RWPE2 (cell line): ENCODE measurements around the gene COA3.
"Not testable (repeated sequence)": the region's sequence is repeated elsewhere in the genome, so short reads cannot be mapped to it uniquely, and the experiment has no call there.

Experiments used
- ATAC-seq: fragments of 200-7000 bp; cut with Tn5 transposase; 3 replicates; pipeline ENCODE4 v1.9.1; 2021; ENCODE audit warnings: low read depth
- DNase-seq: peaks from one replicate; pipeline ENCODE4 v3.0.0-alpha.2; 2020; ENCODE audit warnings: low spot score
- H3K27ac ChIP-seq: fragments of 450-650 bp; 2 replicates; pipeline ENCODE4 v1.5.1; 2017; ENCODE audit warnings: mild to moderate bottlenecking; ENCODE audit not compliant: poor library complexity, severe bottlenecking
- H3K27me3 ChIP-seq: fragments of 250-450 bp; sonication (Bioruptor Pico); 2 replicates; pipeline ENCODE4 v1.5.1; 2021; ENCODE audit warnings: mild to moderate bottlenecking, moderate library complexity; ENCODE audit not compliant: insufficient read depth, poor library complexity, severe bottlenecking
- H3K36me3 ChIP-seq: fragments of 250-450 bp; sonication (Bioruptor Pico); 2 replicates; pipeline ENCODE4 v1.5.1; 2020; ENCODE audit warnings: low read depth, mild to moderate bottlenecking, moderate library complexity
- H3K4me1 ChIP-seq: fragments of 250-450 bp; sonication (Bioruptor Pico); 2 replicates; pipeline ENCODE4 v1.5.1; 2021; ENCODE audit warnings: mild to moderate bottlenecking, moderate library complexity; ENCODE audit not compliant: insufficient read depth, poor library complexity, severe bottlenecking
- H3K4me3 ChIP-seq: fragments of 250-450 bp; sonication (Bioruptor Pico); 2 replicates; pipeline ENCODE4 v1.5.1; 2021; ENCODE audit warnings: mild to moderate bottlenecking, moderate library complexity; ENCODE audit not compliant: severe bottlenecking
- H3K9me3 ChIP-seq: fragments of 250-450 bp; sonication (Bioruptor Pico); 2 replicates; pipeline ENCODE4 v1.5.1; 2021; ENCODE audit warnings: mild to moderate bottlenecking, moderate library complexity; ENCODE audit not compliant: severe bottlenecking
- TF ChIP-seq, protein P1 (sequence below): fragments of 450-650 bp; IDR thresholded peaks from one replicate; pipeline ENCODE4 v1.5.1; 2017; ENCODE audit warnings: mild to moderate bottlenecking, moderate library complexity; ENCODE audit not compliant: poor library complexity, severe bottlenecking

COA3 gene

DNA sequence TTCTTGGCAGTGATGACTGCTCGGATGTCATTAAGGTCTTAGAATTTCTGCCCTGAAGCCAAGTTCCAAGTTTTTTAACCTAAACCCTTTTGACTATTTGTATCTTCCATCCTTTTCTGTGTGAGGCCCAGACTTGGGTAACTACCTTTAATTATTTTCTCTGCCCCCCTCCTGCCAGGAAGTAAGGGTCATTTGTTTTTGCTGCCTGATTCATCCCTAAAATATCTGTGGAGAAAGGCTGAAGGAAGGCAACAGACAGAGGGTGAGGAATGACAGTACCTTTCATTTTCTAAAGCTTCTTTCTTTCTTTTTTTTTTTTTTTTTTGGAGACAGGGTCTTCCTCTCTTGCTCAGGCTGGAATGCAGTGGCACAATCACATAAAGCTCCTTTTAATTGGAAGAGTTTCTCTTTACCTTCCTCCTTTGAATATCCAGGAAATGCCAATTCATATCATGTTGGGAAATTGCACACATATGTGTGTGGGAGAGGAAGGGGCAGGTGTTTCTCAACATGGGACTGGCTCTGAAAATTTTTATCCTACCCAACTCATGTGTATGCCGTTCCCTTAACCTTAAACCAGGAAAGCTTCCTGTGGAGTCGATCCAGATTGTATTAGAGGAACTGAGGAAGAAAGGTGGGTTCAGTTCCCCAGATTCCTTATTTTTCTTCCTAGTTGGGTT, 24.3 kb downstream of the COA3 start:
- Histone ChIP-seq H3K27ac (peak overlapping the region; percentile 87), H3K4me3 (peak overlapping the region; percentile 82), H3K36me3 (peaks cover 46% of the 10 kb centered on the region), H3K27me3 (no peaks in the 10 kb centered on the region), H3K9me3 (no peaks in the 10 kb centered on the region), H3K4me1 (peaks cover 9% of the 10 kb centered on the region)
- DNase-seq (no peak), ATAC-seq (peak; percentile 43; the same call in 1 of the 3 replicates)
- TF ChIP-seq, protein P1, sequence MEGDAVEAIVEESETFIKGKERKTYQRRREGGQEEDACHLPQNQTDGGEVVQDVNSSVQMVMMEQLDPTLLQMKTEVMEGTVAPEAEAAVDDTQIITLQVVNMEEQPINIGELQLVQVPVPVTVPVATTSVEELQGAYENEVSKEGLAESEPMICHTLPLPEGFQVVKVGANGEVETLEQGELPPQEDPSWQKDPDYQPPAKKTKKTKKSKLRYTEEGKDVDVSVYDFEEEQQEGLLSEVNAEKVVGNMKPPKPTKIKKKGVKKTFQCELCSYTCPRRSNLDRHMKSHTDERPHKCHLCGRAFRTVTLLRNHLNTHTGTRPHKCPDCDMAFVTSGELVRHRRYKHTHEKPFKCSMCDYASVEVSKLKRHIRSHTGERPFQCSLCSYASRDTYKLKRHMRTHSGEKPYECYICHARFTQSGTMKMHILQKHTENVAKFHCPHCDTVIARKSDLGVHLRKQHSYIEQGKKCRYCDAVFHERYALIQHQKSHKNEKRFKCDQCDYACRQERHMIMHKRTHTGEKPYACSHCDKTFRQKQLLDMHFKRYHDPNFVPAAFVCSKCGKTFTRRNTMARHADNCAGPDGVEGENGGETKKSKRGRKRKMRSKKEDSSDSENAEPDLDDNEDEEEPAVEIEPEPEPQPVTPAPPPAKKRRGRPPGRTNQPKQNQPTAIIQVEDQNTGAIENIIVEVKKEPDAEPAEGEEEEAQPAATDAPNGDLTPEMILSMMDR = no peak

DNA sequence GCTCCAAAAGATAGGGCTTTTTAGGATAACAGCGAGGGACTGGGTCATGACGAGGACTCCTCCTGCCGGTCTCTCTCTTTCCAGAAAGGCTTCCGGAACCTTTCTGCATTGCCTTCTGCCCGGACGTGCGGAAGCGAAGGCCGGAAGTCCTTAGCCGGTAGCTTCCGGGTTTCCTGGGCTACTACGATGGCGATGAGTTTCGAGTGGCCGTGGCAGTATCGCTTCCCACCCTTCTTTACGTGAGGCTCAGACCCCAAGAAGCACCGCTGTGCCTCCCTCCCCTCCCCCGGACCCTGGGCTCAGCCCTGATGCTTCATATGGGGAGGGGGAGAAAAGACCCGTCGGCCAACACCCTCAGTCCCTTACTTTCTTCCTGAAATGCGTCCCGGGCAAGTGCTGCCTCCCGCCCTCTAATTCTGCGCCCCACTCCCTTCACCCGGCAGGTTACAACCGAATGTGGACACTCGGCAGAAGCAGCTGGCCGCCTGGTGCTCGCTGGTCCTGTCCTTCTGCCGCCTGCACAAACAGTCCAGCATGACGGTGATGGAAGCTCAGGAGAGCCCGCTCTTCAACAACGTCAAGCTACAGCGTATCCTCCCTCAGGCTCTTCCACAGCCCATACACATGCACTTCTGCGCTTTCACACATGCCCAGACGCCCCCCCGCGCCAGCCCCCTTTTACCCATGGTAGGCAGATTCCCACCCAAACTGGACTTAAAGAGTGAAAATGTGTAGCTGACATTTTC, 25.0 kb downstream of the COA3 start, which contains the start of gene VPS25:
Gene VPS25 (plus strand): TSS at position 160 of the 746 bp plus-strand sequence. CDS start 27 bp downstream, at position 187.
- Histone ChIP-seq H3K27ac (peak within 1 kb of the TSS; percentile 87), H3K4me3 (peak within 1 kb of the TSS; percentile 82), H3K4me1 (peaks cover 9% of the 10 kb centered on the region), H3K27me3 (no peaks in the 10 kb centered on the region), H3K9me3 (no peaks in the 10 kb centered on the region), H3K36me3 (peaks cover 42% of the 10 kb centered on the region)
- no peak for DNase-seq
- TF ChIP-seq, protein P1 = peak; percentile 15
- peak; percentile 94 for ATAC-seq

DNA sequence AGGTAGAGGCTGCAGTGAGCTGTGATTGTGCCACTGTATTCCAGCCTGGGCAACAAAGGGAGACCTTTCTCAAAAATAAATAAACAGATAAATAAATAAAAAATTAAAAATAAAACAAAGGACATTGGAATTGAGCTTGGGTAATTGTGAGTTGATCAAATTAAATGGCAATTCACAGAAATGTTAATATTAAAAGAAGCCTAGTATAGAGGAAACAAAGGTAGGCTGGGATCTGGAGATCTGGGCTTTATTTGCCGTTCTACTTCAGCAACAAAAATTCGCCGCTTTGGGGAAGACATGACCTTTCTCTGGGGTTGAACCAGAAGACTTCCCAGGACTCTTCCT, 25.6 kb downstream of the COA3 start:
- Histone ChIP-seq H3K36me3 (peaks cover 38% of the 10 kb centered on the region), H3K9me3 (no peaks in the 10 kb centered on the region), H3K27ac (peak overlapping the region; percentile 87), H3K4me1 (peaks cover 9% of the 10 kb centered on the region), H3K4me3 (peak overlapping the region; percentile 82), H3K27me3 (no peaks in the 10 kb centered on the region)
- ATAC-seq = no peak
- DNase-seq = no peak
- TF ChIP-seq, protein P1 = no peak

DNA sequence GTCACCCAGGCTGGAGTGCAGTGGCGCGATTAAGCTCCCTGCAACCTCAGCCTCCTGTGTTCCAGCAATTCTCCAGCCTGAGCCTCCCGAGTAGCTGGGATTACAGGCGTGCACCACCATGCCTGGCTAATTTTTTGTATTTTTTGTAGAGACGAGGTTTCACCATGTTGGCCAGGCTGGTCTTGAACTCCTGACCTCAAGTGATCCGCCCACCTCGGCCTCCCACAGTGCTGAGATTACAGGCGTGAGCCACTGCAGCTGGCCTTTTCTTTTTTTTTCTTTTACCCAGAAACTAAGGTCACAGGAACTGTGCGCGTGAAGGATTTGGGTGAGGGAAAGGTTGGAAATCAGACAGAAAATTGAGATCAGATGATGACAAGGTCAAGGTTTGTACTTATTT, 28.5 kb downstream of the COA3 start:
- DNase-seq, ATAC-seq, H3K36me3 ChIP-seq: not testable (repeated sequence)

DNA sequence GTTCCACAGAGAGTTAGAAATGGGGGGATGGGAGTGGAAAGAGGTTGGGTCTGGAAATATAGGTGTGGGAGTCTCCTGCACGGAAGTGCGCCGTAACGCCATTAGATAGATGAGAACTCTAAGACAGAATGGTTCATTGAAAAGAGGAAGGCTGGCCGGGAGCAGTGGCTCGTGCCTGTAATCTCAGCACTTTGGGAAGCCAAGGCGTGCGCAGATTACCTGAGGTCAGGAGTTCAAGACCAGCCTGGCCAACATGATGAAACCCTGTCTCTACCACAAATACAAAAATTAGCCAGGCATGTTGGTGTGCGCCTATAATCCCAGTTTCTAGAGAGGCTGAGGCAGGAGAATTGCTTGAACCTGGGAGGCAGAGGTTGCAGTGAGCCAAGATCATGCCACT, 30.5 kb downstream of the COA3 start:
- not testable (repeated sequence) for DNase-seq, H3K9me3 ChIP-seq, H3K27ac ChIP-seq, H3K4me3 ChIP-seq, ATAC-seq, H3K4me1 ChIP-seq, H3K27me3 ChIP-seq, H3K36me3 ChIP-seq

More for the DNA sequence above, 28.5 kb downstream of the COA3 start:
- H3K4me1 ChIP-seq, H3K27me3 ChIP-seq, H3K9me3 ChIP-seq, H3K27ac ChIP-seq, H3K4me3 ChIP-seq: not testable (repeated sequence)
